ENCODE results near the gene ERCC5.

Gene ERCC5

DNA sequence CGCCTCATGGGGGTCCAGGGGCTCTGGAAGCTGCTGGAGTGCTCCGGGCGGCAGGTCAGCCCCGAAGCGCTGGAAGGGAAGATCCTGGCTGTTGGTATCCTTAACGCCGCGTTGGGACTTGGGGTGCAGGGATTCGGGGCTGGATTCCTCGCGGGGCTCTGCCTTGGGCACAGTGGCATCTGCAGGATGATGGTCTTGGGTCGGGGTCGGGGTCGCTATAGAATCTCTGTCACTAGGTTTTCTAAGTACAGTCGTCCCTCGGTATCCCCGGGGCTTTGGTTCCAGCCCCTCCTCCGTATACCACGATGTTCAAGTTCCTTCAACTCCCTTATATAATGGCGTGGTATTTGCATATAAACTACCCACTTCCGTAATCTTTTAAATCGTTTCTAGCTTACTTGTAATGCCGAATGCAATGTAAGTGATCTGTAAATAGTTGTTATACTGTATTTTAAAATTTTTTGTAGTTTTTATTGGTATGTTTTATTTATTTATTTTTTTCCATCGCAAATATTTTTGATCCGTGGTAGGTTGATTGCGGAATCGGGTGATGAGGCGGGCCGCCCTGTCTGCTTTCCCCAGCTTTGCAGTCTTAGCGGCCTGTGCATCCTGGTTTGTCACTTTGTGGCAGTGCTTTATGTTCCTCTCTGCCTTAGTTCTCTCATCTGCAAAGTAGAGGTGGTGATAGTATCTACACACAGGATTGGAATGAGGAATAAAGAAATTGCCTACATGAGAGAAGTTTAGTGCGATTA lies 606 bp downstream of the ERCC5 start:
- DNase-seq, result peak; percentile 58

DNA sequence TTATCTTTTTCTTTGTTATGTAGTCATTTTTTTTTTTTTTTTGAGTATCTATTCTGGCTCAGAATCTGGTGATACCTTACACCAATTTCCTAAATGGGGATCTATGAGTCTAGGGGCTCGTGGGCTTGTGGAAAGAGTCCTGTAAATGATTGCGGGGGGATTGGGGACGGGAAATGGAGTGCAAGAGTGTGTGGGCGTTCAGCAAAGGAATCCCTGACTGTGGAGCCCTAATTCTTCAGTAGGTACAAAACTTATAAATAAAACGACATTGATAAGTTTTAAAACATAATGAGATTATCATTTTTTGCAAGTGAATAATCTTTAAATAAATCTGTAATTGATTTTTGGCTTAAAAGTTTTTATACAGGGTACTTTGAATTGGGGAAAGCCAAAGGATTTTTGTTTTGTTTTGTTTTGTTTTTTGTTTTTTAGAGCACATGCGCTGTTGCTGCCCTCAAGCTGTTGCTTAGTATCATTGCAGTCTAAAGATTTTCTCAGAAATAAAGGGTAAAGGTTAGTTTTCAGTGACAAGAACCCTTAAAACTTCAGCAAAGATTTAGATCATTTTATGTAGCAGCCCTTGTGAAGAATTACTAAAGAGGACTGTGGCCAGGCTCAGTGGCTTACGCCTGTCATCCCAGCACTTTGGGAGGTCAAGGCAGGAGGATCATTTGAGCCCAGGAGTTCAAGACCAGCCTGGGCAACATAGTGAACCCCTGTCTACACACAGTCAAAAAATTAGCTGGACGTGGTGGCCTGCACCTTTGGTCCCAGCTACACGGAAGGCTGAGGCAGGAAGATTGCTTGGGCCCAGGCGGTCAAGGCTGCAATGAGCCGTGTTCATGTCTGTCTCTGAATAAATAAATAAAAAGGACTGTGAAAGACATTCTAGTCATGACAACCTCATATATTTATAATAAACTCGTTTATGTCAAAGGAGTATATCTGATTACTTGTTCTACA lies 1.7 kb downstream of the ERCC5 start:
- peak; percentile 25 for DNase-seq

GRCh38 chr13:102848956-102849355 lies 3.1 kb downstream of the ERCC5 start:
- no peak for DNase-seq

- no peak for DNase-seq
These were observed 6.7 kb downstream of the ERCC5 start for GRCh38 chr13:102852556-102852955.

DNA sequence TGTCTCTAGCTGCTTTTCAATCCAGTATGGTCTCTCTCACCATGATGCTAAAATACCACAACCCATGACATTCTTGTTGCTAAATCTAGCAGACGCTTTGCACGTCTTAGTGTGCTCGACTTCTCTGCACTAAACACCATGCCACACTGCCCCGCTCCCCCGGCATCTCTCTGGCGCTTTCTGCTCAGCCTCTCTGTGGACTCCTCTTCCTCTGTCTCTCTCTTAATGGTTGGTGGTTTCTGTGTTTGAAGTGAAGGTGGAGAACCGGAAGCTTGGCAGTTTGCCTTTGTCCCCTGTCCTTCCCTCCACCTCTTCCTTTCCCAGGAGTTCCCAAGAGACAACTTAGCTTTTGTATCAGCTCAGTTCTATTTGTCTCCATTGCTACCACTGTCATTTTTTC lies 8.8 kb downstream of the ERCC5 start:
- DNase-seq, result no peak

- DNase-seq, result no peak
These were observed 10.7 kb downstream of the ERCC5 start for GRCh38 chr13:102856557-102856956.

DNA sequence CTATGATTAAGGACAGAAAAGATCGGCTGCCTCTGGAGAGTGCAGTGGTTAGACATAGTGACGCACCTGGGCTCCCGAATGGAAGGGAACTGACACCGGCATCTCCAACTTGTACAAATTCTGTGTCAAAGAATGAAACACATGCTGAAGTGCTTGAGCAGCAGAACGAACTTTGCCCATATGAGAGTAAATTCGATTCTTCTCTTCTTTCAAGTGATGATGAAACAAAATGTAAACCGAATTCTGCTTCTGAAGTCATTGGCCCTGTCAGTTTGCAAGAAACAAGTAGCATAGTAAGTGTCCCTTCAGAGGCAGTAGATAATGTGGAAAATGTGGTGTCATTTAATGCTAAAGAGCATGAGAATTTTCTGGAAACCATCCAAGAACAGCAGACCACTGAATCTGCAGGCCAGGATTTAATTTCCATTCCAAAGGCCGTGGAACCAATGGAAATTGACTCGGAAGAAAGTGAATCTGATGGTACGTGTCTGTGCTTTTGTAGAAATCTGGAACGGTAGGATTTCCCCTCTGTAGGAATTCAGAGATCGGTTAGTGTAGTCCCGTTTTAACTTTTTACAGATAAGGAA lies 16.9 kb downstream of the ERCC5 start:
- no peak for DNase-seq

DNA sequence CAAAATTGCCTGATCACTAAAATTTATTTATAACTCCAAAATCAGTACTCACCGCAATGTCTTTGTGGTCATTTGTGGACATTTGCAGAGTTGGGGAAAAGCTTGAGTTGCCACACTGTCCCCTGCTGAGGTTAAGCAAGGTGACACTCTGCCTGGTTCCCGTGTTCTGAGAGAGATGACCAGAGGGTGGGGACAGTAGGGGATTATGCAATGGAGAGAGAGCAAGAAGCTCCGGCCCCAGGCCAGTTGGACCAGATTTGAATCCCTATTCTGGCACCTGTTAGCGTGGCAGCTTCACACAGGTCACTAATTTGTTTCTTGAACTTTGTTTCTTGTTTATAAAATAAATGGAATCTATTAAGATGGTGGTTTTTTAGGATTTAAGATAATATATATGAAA lies 17.8 kb downstream of the ERCC5 start:
- no peak for DNase-seq

DNA sequence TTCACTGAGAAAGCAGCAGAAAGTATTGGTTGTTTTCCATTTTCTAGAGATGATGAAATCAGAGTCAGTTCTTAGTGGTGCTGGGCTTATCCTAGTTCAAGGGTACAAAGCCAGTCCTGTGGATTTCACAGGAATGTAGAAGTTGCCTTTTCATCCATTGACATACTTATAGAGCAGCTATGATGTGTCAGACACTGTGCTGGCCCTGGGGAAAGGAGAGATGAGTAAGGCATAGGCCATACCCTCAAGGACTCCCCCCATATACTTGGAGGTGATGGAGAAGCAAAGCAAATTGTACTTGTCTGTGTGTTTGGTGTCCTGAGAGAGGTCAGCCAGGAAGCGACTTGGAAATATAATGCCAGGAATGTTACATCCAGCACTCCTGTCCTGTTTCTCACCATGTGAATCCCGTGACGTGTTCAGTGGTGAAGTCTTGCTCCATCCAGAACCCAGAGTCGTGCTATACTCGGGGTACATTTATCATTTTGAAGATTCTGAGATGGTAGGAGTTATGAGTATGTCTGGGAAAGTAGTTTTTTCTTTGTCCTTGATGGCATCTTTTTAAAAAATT lies 22.6 kb downstream of the ERCC5 start:
- DNase-seq, result no peak

GRCh38 chr13:102869948-102870676 lies 24.3 kb downstream of the ERCC5 start:
- DNase-seq, result no peak

DNA sequence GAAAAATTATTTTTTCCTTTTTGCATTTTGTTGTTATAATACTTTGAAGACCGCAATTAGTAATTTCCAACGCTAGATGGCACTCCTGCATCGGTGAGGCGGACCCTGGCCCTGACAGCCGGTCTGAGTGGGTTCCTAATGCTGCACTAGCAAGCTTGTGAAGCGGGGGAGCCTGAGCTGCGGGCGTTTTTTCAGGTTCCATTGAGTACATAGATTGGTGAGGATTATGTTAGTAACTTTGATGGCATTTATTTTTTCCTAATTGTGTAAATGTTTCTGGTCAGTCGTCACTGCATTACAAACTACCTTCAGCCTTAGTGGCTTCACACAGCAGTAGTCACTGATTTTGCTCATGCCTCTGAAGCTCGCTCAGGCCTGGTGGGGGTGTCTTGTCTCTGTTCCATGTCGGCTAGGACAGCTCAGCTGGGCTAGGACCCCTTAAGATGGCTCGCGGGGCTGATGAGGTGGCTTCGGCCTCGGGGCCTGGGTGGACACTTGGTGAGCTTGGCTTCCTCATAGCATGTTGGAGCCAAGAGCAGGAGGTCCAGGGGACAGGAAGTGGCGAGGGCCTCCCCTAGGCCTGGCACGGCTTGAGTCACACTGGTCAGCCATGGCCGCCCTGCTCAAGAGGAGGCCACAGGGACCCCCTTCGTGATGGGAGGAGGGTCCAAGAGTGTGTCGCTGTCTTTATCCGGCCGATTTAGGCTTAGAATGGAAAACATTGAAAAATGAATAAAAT lies 25.0 kb downstream of the ERCC5 start:
- DNase-seq, result peak; percentile 66

GRCh38 chr13:102872131-102872530 lies 26.3 kb downstream of the ERCC5 start:
- peak; percentile 15 for DNase-seq

DNA sequence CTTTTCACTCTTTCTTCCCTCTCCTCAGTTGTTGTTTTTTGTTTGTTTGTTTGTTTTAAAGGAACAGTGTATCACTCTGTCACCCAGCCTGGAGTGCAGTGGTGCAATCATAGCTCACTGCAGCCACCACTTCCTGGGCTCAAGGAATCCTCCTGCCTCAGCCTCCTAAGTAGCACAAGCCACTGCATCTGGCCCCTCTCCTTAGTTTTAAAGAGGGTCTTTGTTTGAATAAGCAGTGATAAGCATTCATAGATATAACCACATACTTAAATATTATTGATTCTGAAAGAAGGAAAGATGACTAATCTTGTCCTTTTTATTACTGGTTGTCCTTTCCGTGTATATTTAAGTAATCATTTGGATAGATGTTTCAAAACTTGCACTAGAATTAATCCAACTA lies 26.7 kb downstream of the ERCC5 start:
- peak; percentile 28 for DNase-seq

DNA sequence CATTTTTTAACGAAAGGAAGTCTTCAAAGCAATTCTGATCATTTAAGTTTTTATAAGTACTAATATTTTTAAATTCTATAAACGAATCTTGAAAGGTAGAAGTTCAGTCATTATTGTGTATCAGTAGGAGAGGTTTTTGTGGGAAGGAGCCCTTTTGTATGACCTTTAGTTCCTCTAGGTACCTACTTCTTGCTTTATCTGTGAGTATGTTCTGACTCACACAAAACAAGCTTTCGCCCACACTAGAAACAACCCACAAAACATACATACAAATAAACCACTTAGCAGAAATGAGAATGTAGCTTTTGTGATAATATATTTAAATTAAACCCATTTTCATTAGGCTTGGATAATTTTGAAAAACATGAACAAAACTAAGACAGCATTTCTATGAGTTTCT lies 27.8 kb downstream of the ERCC5 start:
- peak; percentile 28 for DNase-seq

GRCh38 chr13:102875256-102875655 lies 29.4 kb downstream of the ERCC5 start:
- no peak for DNase-seq

DNA sequence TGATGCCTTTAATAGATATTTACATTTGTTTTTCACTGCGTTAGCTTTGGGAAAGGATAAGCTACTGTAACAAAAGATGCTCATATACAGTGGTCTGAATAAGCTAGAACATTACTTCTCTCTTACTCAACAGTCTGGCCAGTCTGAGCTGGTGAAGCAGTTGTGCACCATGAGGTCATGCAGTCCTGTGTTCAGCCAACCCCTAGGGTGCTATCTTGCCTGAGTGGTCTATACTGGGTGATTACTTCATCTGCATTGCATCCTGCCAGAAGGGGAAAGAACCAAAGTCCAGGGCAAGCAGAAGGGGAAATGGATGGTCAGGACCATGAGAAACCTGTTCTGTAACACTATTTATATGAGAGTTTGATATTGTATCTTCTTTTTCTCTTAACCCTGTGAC lies 31.5 kb downstream of the ERCC5 start:
- DNase-seq, result no peak

DNA sequence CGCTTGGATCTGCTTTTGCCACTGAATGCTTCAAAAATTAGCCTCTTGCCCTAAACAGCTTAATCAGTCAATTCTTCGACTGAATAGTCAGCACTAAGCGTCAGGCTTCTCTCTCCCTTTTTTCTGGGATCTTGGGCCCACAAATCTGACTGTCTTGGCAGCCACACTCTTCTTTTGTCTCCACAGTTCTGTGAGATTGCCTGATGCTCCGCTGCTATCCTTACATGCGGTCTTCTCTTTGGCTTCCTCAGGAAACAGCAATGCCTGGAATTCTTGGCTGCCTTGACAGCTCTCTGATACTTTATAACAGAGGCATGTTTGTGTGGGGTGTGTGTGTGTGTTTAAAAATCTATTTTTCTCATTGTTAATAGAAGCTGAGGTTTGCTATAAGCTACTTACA lies 32.6 kb downstream of the ERCC5 start:
- no peak for DNase-seq

GRCh38 chr13:102879793-102880499 lies 34.1 kb downstream of the ERCC5 start:
- no peak for DNase-seq

GRCh38 chr13:102881819-102882686 lies 36.2 kb downstream of the ERCC5 start:
- no peak for DNase-seq

DNA sequence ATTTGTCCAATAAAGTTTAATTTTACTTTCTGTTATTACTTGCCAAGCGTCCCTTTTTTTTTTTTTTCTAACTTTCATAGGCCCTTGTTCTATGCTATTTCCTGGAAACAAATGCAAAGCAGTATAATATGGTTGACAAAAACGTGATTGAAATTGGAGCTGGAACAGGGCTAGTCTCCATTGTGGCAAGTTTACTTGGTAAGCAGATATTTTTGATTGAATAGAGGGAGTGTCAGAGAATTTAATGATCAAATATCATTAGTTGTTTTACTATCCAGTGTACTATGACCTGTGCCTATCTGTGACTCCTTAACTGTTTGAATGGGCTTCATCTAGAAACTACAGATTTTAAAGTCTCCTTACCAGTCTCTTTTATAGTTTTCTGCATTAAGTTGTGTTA lies 46.7 kb downstream of the ERCC5 start:
- no peak for DNase-seq

Measured in activated CD4-positive, alpha-beta T cell treated with anti-CD3 and anti-CD28 coated beads, Interleukin-2, Interleukin-6, amounts not matched to agents 100 ng/mL and 50 ng/mL, durations not matched to agents 16 hours and 8 hours (primary cell).